Naive thymus-derived CD4-positive, alpha-beta T cell (primary cell): Measurements from ENCODE around the gene RIC3. TPM values are rescaled to one million over a fixed set of nuclear protein-coding genes. Genes with fewer than 3 reads are reported as not detected.

ENCODE experiments used
- ATAC-seq: fragments of 150-1000 bp; cut with Tn5 transposase; 2 replicates; pipeline ENCODE4 v1.10.0; 2021; ENCODE audit warnings: mild to moderate bottlenecking, moderate library complexity
- CTCF ChIA-PET: fragments of 350-600 bp; sonication (Branson Sonifier 250); formaldehyde crosslinking; loops from one replicate; lab custom pipeline; 2021; ENCODE audit warnings: antibody characterized with exemption; lab: Charles Lee
- POLR2A ChIA-PET: fragments of 350-600 bp; sonication (Branson Sonifier 250); formaldehyde crosslinking; loops from one replicate; lab custom pipeline; 2021; ENCODE audit warnings: antibody characterized with exemption, inconsistent platforms; lab: Charles Lee
- DNase-seq, 9 donors: peaks; one replicate each; pipeline versions ENCODE4 v3.0.0 to v3.0.0-alpha.2; 2020 to 2022; ENCODE audit warnings: mixed read lengths in 1 of 9
- H3K27ac ChIP-seq: one replicate; pipeline ENCODE4 v1.7.0; 2013; ENCODE audit warnings: mild to moderate bottlenecking, low read depth, low read length, moderate library complexity
- H3K27me3 ChIP-seq, 2 donors: one replicate each; pipeline ENCODE4 v1.7.0; 2013; ENCODE audit warnings: low read length in 2 of 2, mild to moderate bottlenecking in 2 of 2, moderate library complexity in 2 of 2; ENCODE audit not compliant: control insufficient read depth in 2 of 2, insufficient read depth in 2 of 2
- H3K36me3 ChIP-seq, 3 experiments: 1 replicate in 2 of 3; 2 replicates in 1 of 3; pipeline ENCODE4 v1.7.0; 2013; ENCODE audit warnings: low read length in 3 of 3, mild to moderate bottlenecking in 3 of 3, moderate library complexity in 1 of 3; ENCODE audit not compliant: insufficient read depth in 3 of 3, control insufficient read depth in 2 of 3
- H3K4me1 ChIP-seq, 2 donors: one replicate each; pipeline ENCODE4 v1.7.0; 2013; ENCODE audit warnings: low read length in 2 of 2, mild to moderate bottlenecking in 2 of 2, moderate library complexity in 1 of 2; ENCODE audit not compliant: control insufficient read depth in 2 of 2, insufficient read depth in 2 of 2
- H3K4me3 ChIP-seq: 2 replicates; pipeline ENCODE4 v1.7.0; 2013; ENCODE audit warnings: mild to moderate bottlenecking, low read length
- H3K9me3 ChIP-seq, 3 experiments: 1 replicate in 2 of 3; 2 replicates in 1 of 3; pipeline ENCODE4 v1.7.0; 2013; ENCODE audit warnings: low read length in 3 of 3; ENCODE audit not compliant: control insufficient read depth in 2 of 3
- H3K27ac Mint-ChIP-seq, 9 donors: one replicate each; pipeline ENCODE4 v1.8.0; 2020 to 2022; ENCODE audit warnings: mixed read lengths in 9 of 9, mild to moderate bottlenecking in 8 of 9, moderate library complexity in 5 of 9, inconsistent platforms in 2 of 9
- H3K27me3 Mint-ChIP-seq, 5 donors: one replicate each; pipeline ENCODE4 v1.8.0; 2021 to 2022; ENCODE audit warnings: mixed read lengths in 5 of 5, mild to moderate bottlenecking in 1 of 5
- H3K36me3 Mint-ChIP-seq, 5 donors: one replicate each; pipeline ENCODE4 v1.8.0; 2020 to 2022; ENCODE audit warnings: mixed read lengths in 5 of 5, mild to moderate bottlenecking in 3 of 5, inconsistent platforms in 1 of 5
- H3K4me1 Mint-ChIP-seq, 7 donors: one replicate each; pipeline ENCODE4 v1.8.0; 2020 to 2022; ENCODE audit warnings: mixed read lengths in 7 of 7, mild to moderate bottlenecking in 3 of 7, inconsistent platforms in 1 of 7
- H3K4me3 Mint-ChIP-seq, 10 donors: one replicate each; pipeline ENCODE4 v1.8.0; 2020 to 2022; ENCODE audit warnings: mild to moderate bottlenecking in 10 of 10, mixed read lengths in 10 of 10, moderate library complexity in 6 of 10, inconsistent platforms in 2 of 10
- H3K9me3 Mint-ChIP-seq, 11 donors: one replicate each; pipeline ENCODE4 v1.8.0; 2020 to 2022; ENCODE audit warnings: mixed read lengths in 11 of 11, mild to moderate bottlenecking in 4 of 11, inconsistent platforms in 1 of 11, moderate library complexity in 1 of 11
- intact Hi-C, 2 donors: fragments of 100-400 bp; cut with micrococcal nuclease; formaldehyde crosslinking; loops; one replicate each; pipeline ENCODE4 v1.15.1; 2023
- polyA plus RNA-seq, 2 donors: library from polyadenylated mRNA; unstranded; fragments of 300-500 nt; fragmentation: Illumina TruSeq; gene quantifications; one replicate each; pipeline ENCODE4 v1.2.3, GENCODE V29; 2021
- total RNA-seq, 6 experiments: library from RNA in 5 of 6; stranded (reverse) in 5 of 6; gene quantifications; 1 replicate in 5 of 6; 2 replicates in 1 of 6; pipeline ENCODE4 v1.2.3 and lab custom pipeline; 2021 to 2026

RIC3 gene
- total and polyA plus RNA-seq, 7 experiments from 2014 or later: 2.5 to 66.9 (median 32.7) TPM

GRCh38 chr11:8081591-8082250 is 87.1 kb downstream of the RIC3 start:
- Mint-ChIP-seq H3K9me3 (peaks cover 0 to 6% (median 0%) of the 10 kb centered on the region in 11 donors), H3K4me1 (peaks cover 0 to 10% (median 5%) of the 10 kb centered on the region in 7 donors), H3K27me3 (peaks cover 54 to 69% (median 58%) of the 10 kb centered on the region in 5 donors), H3K27ac (no peak overlapping the region), H3K36me3 (no peaks in the 10 kb centered on the region), H3K4me3 (peak overlapping the region; percentile 7 to 78 (median 66))
- ChIA-PET CTCF (no interaction called here), POLR2A (no interaction called here)
- no peak overlapping the region for H3K4me3 ChIP-seq
- DNase-seq (no peak), ATAC-seq (peak; percentile 4)
- no peaks in the 10 kb centered on the region for H3K36me3 ChIP-seq
- peaks cover 0 to 6% of the 10 kb centered on the region in 2 donors for H3K27me3 ChIP-seq
- intact Hi-C loops: no loop called here
- no peak overlapping the region for H3K27ac ChIP-seq
- H3K9me3 ChIP-seq: no peaks in the 10 kb centered on the region
- no peaks in the 10 kb centered on the region for H3K4me1 ChIP-seq

- Mint-ChIP-seq H3K27me3 (peaks cover 47 to 68% (median 54%) of the 10 kb centered on the region in 5 donors), H3K4me1 (peaks cover 0 to 10% (median 5%) of the 10 kb centered on the region in 7 donors), H3K36me3 (no peaks in the 10 kb centered on the region), H3K27ac (no peak within 1 kb of the TSS), H3K4me3 (peak within 1 kb of the TSS; percentile 47 to 82 (median 71)), H3K9me3 (peaks cover 0 to 6% (median 0%) of the 10 kb centered on the region in 11 donors)
- no peak within 1 kb of the TSS for H3K27ac ChIP-seq
- ChIA-PET CTCF (no interaction called here), POLR2A (no interaction called here)
- no peaks in the 10 kb centered on the region for H3K4me1 ChIP-seq
- no peaks in the 10 kb centered on the region for H3K9me3 ChIP-seq
- no peak for DNase-seq
- intact Hi-C loops: no loop called here
- H3K36me3 ChIP-seq: no peaks in the 10 kb centered on the region
- no peak within 1 kb of the TSS for H3K4me3 ChIP-seq
- peak; percentile 33 for ATAC-seq
- peaks cover 0 to 6% of the 10 kb centered on the region in 2 donors for H3K27me3 ChIP-seq
These were observed 87.9 kb downstream of the RIC3 start, which contains the start of gene TUB for GRCh38 chr11:8080674-8081590. Gene TUB (plus strand): TSS chr11:8081211. CDS start chr11:8081511, 300 bp downstream.

- POLR2A ChIA-PET: no interaction called here
- peaks cover 39 to 61% (median 49%) of the 10 kb centered on the region in 5 donors for H3K27me3 Mint-ChIP-seq
- H3K9me3 ChIP-seq: no peaks in the 10 kb centered on the region
- H3K27me3 ChIP-seq: peaks cover 0 to 6% of the 10 kb centered on the region in 2 donors
- DNase-seq: no peak
- peaks cover 0 to 6% (median 0%) of the 10 kb centered on the region in 11 donors for H3K9me3 Mint-ChIP-seq
- CTCF ChIA-PET: no interaction called here
- ATAC-seq: no peak
- H3K36me3 Mint-ChIP-seq: no peaks in the 10 kb centered on the region
- H3K4me1 ChIP-seq: no peaks in the 10 kb centered on the region
- peaks cover 0 to 10% (median 5%) of the 10 kb centered on the region in 7 donors for H3K4me1 Mint-ChIP-seq
- no peak overlapping the region for H3K27ac Mint-ChIP-seq
- H3K4me3 ChIP-seq: no peak overlapping the region
- intact Hi-C loops: no loop called here
- H3K4me3 Mint-ChIP-seq: peak overlapping the region; percentile 47 to 82 (median 70)
- no peak overlapping the region for H3K27ac ChIP-seq
- no peaks in the 10 kb centered on the region for H3K36me3 ChIP-seq
These were observed 88.7 kb downstream of the RIC3 start for GRCh38 chr11:8080069-8080670.

- intact Hi-C loops: no loop called here
- Histone ChIP-seq H3K27ac (no peak overlapping the region), H3K36me3 (no peaks in the 10 kb centered on the region), H3K9me3 (no peaks in the 10 kb centered on the region), H3K4me3 (no peak overlapping the region), H3K27me3 (peaks cover 0 to 6% of the 10 kb centered on the region in 2 donors), H3K4me1 (no peaks in the 10 kb centered on the region)
- ChIA-PET CTCF (no interaction called here), POLR2A (no interaction called here)
- Mint-ChIP-seq H3K9me3 (peaks cover 0 to 6% (median 0%) of the 10 kb centered on the region in 11 donors), H3K36me3 (no peaks in the 10 kb centered on the region), H3K27me3 (peaks cover 29 to 53% (median 42%) of the 10 kb centered on the region in 5 donors), H3K27ac (no peak overlapping the region), H3K4me3 (peak overlapping the region in 6 of 10 donors; percentile 7 to 76 (median 38)), H3K4me1 (peaks cover 0 to 10% (median 5%) of the 10 kb centered on the region in 7 donors)
- ATAC-seq (no peak), DNase-seq (no peak)
These were observed 89.6 kb downstream of the RIC3 start for GRCh38 chr11:8079111-8079675.

GRCh38 chr11:8075119-8075726 is 93.6 kb downstream of the RIC3 start:
- DNase-seq (no peak), ATAC-seq (no peak)
- Histone ChIP-seq H3K4me1 (no peaks in the 10 kb centered on the region), H3K36me3 (no peaks in the 10 kb centered on the region), H3K9me3 (no peaks in the 10 kb centered on the region), H3K4me3 (no peak overlapping the region), H3K27ac (no peak overlapping the region), H3K27me3 (no peaks in the 10 kb centered on the region)
- Mint-ChIP-seq H3K9me3 (peaks cover 0 to 3% (median 0%) of the 10 kb centered on the region in 11 donors), H3K4me3 (no peak overlapping the region), H3K27me3 (peaks cover 9 to 37% (median 18%) of the 10 kb centered on the region in 5 donors), H3K27ac (no peak overlapping the region), H3K36me3 (no peaks in the 10 kb centered on the region), H3K4me1 (peaks cover 0 to 4% (median 0%) of the 10 kb centered on the region in 7 donors)
- CTCF ChIA-PET: no interaction called here
- intact Hi-C loops: no loop called here
- POLR2A ChIA-PET: no interaction called here
